K562 (cell line): ENCODE data around the gene PES1. TPM values are rescaled to one million over a fixed set of nuclear protein-coding genes. Genes with fewer than 3 reads are reported as not detected.

Experiments
- ATAC-seq: fragments of 200-7000 bp; cut with Tn5 transposase; 3 replicates; pipeline ENCODE4 v1.9.1; 2020; ENCODE audit warnings: moderate library complexity
- BruUV-seq: library from RNA; stranded (reverse); fragments of 400-500 nt; replicated peaks from 2 replicates; lab custom pipeline; 2021; lab: Mats Ljungman, UMichigan
- CTCF ChIA-PET: fragments of 300-600 bp; formaldehyde crosslinking; extraction: SDS; loops from one replicate; lab custom pipeline; 2021; ENCODE audit warnings: low intra/inter-chr PET ratio; lab: Yijun Ruan, JAX
- POLR2A ChIA-PET: fragments of 300-600, 350-650 bp; sonication (Branson Sonifier 250); formaldehyde crosslinking; extraction: SDS; loops from one replicate; lab custom pipeline; 2021; ENCODE audit warnings: antibody characterized with exemption, inconsistent platforms; lab: Yijun Ruan, JAX
- DNase-seq, 4 experiments: peaks; one replicate each; pipeline versions ENCODE4 v3.0.0 to v3.0.0-alpha.2; 2011 to 2018; ENCODE audit warnings: low spot score in 3 of 4, mixed read lengths in 3 of 4; ENCODE audit errors: extremely low read depth in 1 of 4
- FAIRE-seq: peaks from 2 replicates; lab custom pipeline; 2011; peaks lifted over from hg19 to GRCh38; lab: Jason Lieb, UNC
- H2AFZ ChIP-seq: 2 replicates; pipeline ENCODE4 v1.6.0; 2011; ENCODE audit warnings: low read depth, low read length, control low read depth, inconsistent platforms
- H3K27ac ChIP-seq: fragments of 200-600 bp; 3 replicates; pipeline ENCODE4 v1.8.0; 2011; ENCODE audit warnings: low read depth, mild to moderate bottlenecking, control low read depth, inconsistent platforms, low read length, moderate library complexity, mixed read lengths; ENCODE audit errors: extremely low read depth
- H3K27me3 ChIP-seq, 2 experiments: fragments of 300-600 bp in 1 of 2; 2 replicates in 1 of 2; 3 replicates in 1 of 2; pipeline versions ENCODE4 v1.6.0 to v1.8.0; 2011; ENCODE audit warnings: inconsistent platforms in 2 of 2, low read length in 2 of 2, mild to moderate bottlenecking in 1 of 2, mixed read lengths in 1 of 2, moderate library complexity in 1 of 2; ENCODE audit not compliant: control insufficient read depth in 2 of 2, insufficient read depth in 2 of 2
- H3K36me3 ChIP-seq: fragments of 300-600 bp; 3 replicates; pipeline ENCODE4 v1.8.0; 2011; ENCODE audit warnings: mild to moderate bottlenecking, low read length, inconsistent platforms; ENCODE audit not compliant: control insufficient read depth, insufficient read depth
- H3K4me1 ChIP-seq, 2 experiments: fragments of 200-600 bp in 1 of 2; replicated peaks in 1 of 2; 2 replicates in 1 of 2; 3 replicates in 1 of 2; pipeline versions ENCODE4 v1.5.1 to v1.8.0; 2011; ENCODE audit warnings: inconsistent platforms in 2 of 2, low read length in 2 of 2, mild to moderate bottlenecking in 1 of 2, mixed read lengths in 1 of 2, moderate library complexity in 1 of 2; ENCODE audit not compliant: control insufficient read depth in 2 of 2, insufficient read depth in 2 of 2
- H3K4me2 ChIP-seq: 2 replicates; pipeline ENCODE4 v1.6.1; 2011; ENCODE audit warnings: low read length, control low read depth, inconsistent platforms, mixed read lengths; ENCODE audit not compliant: insufficient read depth
- H3K4me3 ChIP-seq: fragments of 200-600 bp; sonication (generic), shearing (Covaris generic); 2 replicates; pipeline ENCODE4 v1.5.1; 2016; ENCODE audit warnings: control low read depth, inconsistent platforms
- H3K79me2 ChIP-seq: fragments of 200-600 bp; 3 replicates; pipeline ENCODE4 v1.8.0; 2011; ENCODE audit warnings: low read length, inconsistent platforms; ENCODE audit not compliant: control insufficient read depth, insufficient read depth
- H3K9ac ChIP-seq, 2 experiments: 2 replicates each; pipeline versions ENCODE4 v1.6.0 to v1.6.1; 2011; ENCODE audit warnings: low read depth in 2 of 2, low read length in 2 of 2, control low read depth in 1 of 2, inconsistent platforms in 1 of 2, mild to moderate bottlenecking in 1 of 2, mixed read lengths in 1 of 2; ENCODE audit not compliant: insufficient read depth in 1 of 2
- H3K9me1 ChIP-seq: one replicate; pipeline ENCODE4 v1.6.0; 2011; ENCODE audit warnings: inconsistent platforms, mild to moderate bottlenecking, low read length, moderate library complexity; ENCODE audit not compliant: control insufficient read depth, insufficient read depth
- H3K9me3 ChIP-seq: replicated peaks from 2 replicates; pipeline ENCODE4 v1.5.1; 2011; ENCODE audit warnings: low read depth, low read length, inconsistent platforms; ENCODE audit not compliant: control insufficient read depth, insufficient read depth
- H4K20me1 ChIP-seq: replicated peaks from 2 replicates; pipeline ENCODE4 v1.6.1; 2011; ENCODE audit warnings: low read length, inconsistent platforms, mixed read lengths; ENCODE audit not compliant: control insufficient read depth, insufficient read depth
- EGR1 ChIP-seq: fragments of 450-650 bp; conservative IDR thresholded peaks from 2 replicates; pipeline ENCODE4 v1.6.1; 2017; ENCODE audit warnings: mild to moderate bottlenecking
- KAT7 ChIP-seq: sonication (generic); formaldehyde crosslinking; IDR thresholded peaks from 2 replicates; pipeline ENCODE4 v1.8.0; 2022; ENCODE audit warnings: missing genetic modification reagents, mild to moderate bottlenecking, borderline replicate concordance
- PHF20 ChIP-seq: fragments of 450-650 bp; IDR thresholded peaks from 2 replicates; pipeline ENCODE4 v1.6.1; 2018; ENCODE audit not compliant: partially characterized antibody
- POLR2G ChIP-seq: fragments of 200-400 bp; formaldehyde crosslinking; IDR thresholded peaks from 2 replicates; pipeline ENCODE4 v1.6.1; 2017; ENCODE audit warnings: low read depth, mild to moderate bottlenecking, antibody characterized with exemption, low read length, moderate library complexity
- RBFOX2 ChIP-seq: fragments of 200-400 bp; formaldehyde crosslinking; IDR thresholded peaks from 2 replicates; pipeline ENCODE4 v1.6.1; 2017; ENCODE audit warnings: low read depth, mild to moderate bottlenecking, low read length, moderate library complexity
- TAF1 ChIP-seq: IDR thresholded peaks from 2 replicates; pipeline ENCODE4 v1.6.1; 2011; ENCODE audit warnings: mild to moderate bottlenecking, low read length, moderate library complexity; ENCODE audit not compliant: insufficient read depth, control insufficient read depth, severe bottlenecking; ENCODE audit errors: extremely low read depth
- TFE3 ChIP-seq: fragments of 450-650 bp; formaldehyde crosslinking; IDR thresholded peaks from 2 replicates; pipeline ENCODE4 v1.4.0; 2020; ENCODE audit warnings: mild to moderate bottlenecking, mixed read lengths
- ZBTB33 ChIP-seq: sonication (generic); formaldehyde crosslinking; IDR thresholded peaks from 2 replicates; pipeline ENCODE4 v1.8.1; 2023; ENCODE audit warnings: mild to moderate bottlenecking, missing genetic modification reagents
- ZNF75A ChIP-seq: fragments of 450-650 bp; formaldehyde crosslinking; IDR thresholded peaks from 2 replicates; pipeline ENCODE4 v1.4.0; 2020; ENCODE audit warnings: mild to moderate bottlenecking
- WGBS: fragments of 100-300 bp; shearing (Covaris generic); methylation state at CpG from one replicate; pipeline ENCODE4 v1.1.6; 2016; ENCODE audit warnings: low coverage, mixed read lengths; ENCODE audit not compliant: insufficient coverage; ENCODE audit errors: missing lambda C conversion rate; 5-methylcytosine and 5-hydroxymethylcytosine counted together
- in situ Hi-C: fragments of 300-500 bp; cut with MboI; formaldehyde crosslinking; loops from 4 replicates; pipeline ENCODE4 v1.15.0; 2018; ENCODE audit warnings: inconsistent platforms, mixed read lengths
- intact Hi-C: fragments of 100-400 bp; cut with micrococcal nuclease; formaldehyde crosslinking; loops from 2 replicates; pipeline ENCODE4 v1.14.2; 2022
- polyA plus RNA-seq, 8 experiments: library from polyadenylated mRNA; depleted of rRNA in 4 of 8; stranded (reverse) in 5 of 8; unstranded in 3 of 8; fragments of >200 nt; fragmentation: Nextera tagmentation in 2 of 8; fragmentation: Illumina TruSeq in 1 of 8; extraction: Ambion mirVana in 2 of 8; extraction: Trizol in 1 of 8; gene quantifications; 2 replicates each; pipeline versions ENCODE4 v1.2.1 to v1.2.3, GENCODE V29; 2011 to 2014; ENCODE audit warnings: inconsistent platforms in 1 of 8, missing spikeins in 1 of 8
- total RNA-seq, 7 experiments: library from RNA; depleted of rRNA in 6 of 7; stranded (reverse); fragments of >200 nt in 6 of 7; fragmentation: Illumina TruSeq in 2 of 7; extraction: Trizol in 2 of 7; gene quantifications; 2 replicates each; pipeline versions ENCODE4 v1.2.1 to v1.2.3, GENCODE V29; 2011 to 2021; ENCODE audit warnings: low replicate concordance in 1 of 7

PES1 gene
- total and polyA plus RNA-seq, 9 of the 15 experiments (the other 6 are each of a cell fraction or from before 2014, with no cell fraction given): 6.5 to 158 (median 94.3) TPM

GRCh38 chr22:30582788-30583545 lies 8.7 kb downstream of the PES1 start:
- intact Hi-C loops: no loop called here

GRCh38 chr22:30582051-30582450 lies 9.7 kb downstream of the PES1 start:
- DNase-seq: no peak
- no peaks in the 10 kb centered on the region for H3K9me3 ChIP-seq
- no peak overlapping the region for H3K9ac ChIP-seq
- ATAC-seq: no peak
- H3K9me1 ChIP-seq: no peaks in the 10 kb centered on the region
- H4K20me1 ChIP-seq: no peaks in the 10 kb centered on the region
- no peaks in the 10 kb centered on the region; a peak in 1 of 5 replicates for H3K4me1 ChIP-seq
- H3K27ac ChIP-seq: no peak overlapping the region
- no peaks in the 10 kb centered on the region for H3K27me3 ChIP-seq
- WGBS: 94% methylated on average over 6 of the region's 6 CpGs
- H3K4me3 ChIP-seq: no peak overlapping the region
- no peak for TF ChIP-seq EGR1
- TF ChIP-seq ZNF75A (CRISPR knock-in tag): no peak
- TF ChIP-seq KAT7 (CRISPR knock-in tag): no peak
- no peak for TF ChIP-seq TFE3 (CRISPR knock-in tag)
- no peak for TF ChIP-seq ZBTB33 (CRISPR knock-in tag)
- 0 out of 2 replicates have a peak, but pooled peaks have one; percentile 14 for TF ChIP-seq POLR2G
- in situ Hi-C loops: no loop called here
- H2AFZ ChIP-seq: no peak overlapping the region
- no peak overlapping the region for H3K4me2 ChIP-seq
- BruUV-seq: no TSS peak
- ChIA-PET CTCF (no interaction called here), POLR2A (no interaction called here)
- no peaks in the 10 kb centered on the region; the same call in 2 of the 3 replicates for H3K79me2 ChIP-seq
- FAIRE-seq: no peak
- intact Hi-C loops: no loop called here
- peaks cover 98% of the 10 kb centered on the region; the same call in 2 of the 3 replicates for H3K36me3 ChIP-seq

More at GRCh38 chr22:30582788-30583545, 8.7 kb downstream of the PES1 start:
- BruUV-seq: no TSS peak
- Histone ChIP-seq H3K9me1 (no peaks in the 10 kb centered on the region), H3K4me3 (no peak overlapping the region), H3K36me3 (peaks cover 98% of the 10 kb centered on the region; the same call in 2 of the 3 replicates), H3K27ac (no peak overlapping the region), H4K20me1 (no peaks in the 10 kb centered on the region), H3K9me3 (no peaks in the 10 kb centered on the region), H3K27me3 (no peaks in the 10 kb centered on the region), H3K79me2 (no peaks in the 10 kb centered on the region; the same call in 2 of the 3 replicates), H3K4me1 (no peaks in the 10 kb centered on the region; a peak in 1 of 5 replicates), H3K4me2 (no peak overlapping the region), H2AFZ (no peak overlapping the region), H3K9ac (no peak overlapping the region; a peak in 1 of 4 replicates)
- FAIRE-seq (no peak), ATAC-seq (no peak), DNase-seq (no peak)
- ChIA-PET CTCF (no interaction called here), POLR2A (interaction anchor here (0.7 to 1.1 kb wide), 3 partner anchors 10 to 98 kb away, joined by 3 to 4 read pairs (median 4); no protein-coding TSS in a partner anchor)
- 89% methylated on average over 5 of the region's 13 CpGs for WGBS
- in situ Hi-C loops: no loop called here
- TF ChIP-seq TAF1 (no peak), RBFOX2 (peak; percentile 45; the same call in 1 of the 2 replicates), PHF20 (no peak), POLR2G (0 out of 2 replicates have a peak, but pooled peaks have one; percentile 18)
